OCI-LY3 (cell line): ENCODE results near the gene INCA1.

Source experiments
- CTCF ChIP-seq: fragments of 200-600, 300-600 bp; sonication (generic); IDR thresholded peaks from 2 replicates; pipeline ENCODE4 v1.5.1; 2014; ENCODE audit warnings: antibody characterized with exemption, low read length, low read depth
- EZH2phosphoT487 ChIP-seq: fragments of 200-600 bp; shearing (Covaris generic); IDR thresholded peaks from 2 replicates; pipeline ENCODE4 v1.6.1; 2018; ENCODE audit warnings: antibody characterized with exemption, mixed run types, low read depth

GRCh38 chr17:4939796-4940554, 57.3 kb downstream of the INCA1 start, which contains the start of the genes RNF167 and SLC25A11:
- TF ChIP-seq CTCF (no peak), EZH2phosphoT487 (no peak)
